A549 (cell line): ENCODE data around the gene ID3.

Source experiments
- BHLHE40 ChIP-seq: IDR thresholded peaks from 2 replicates; pipeline ENCODE4 v1.6.1; 2012; ENCODE audit warnings: low read depth, low read length, inconsistent platforms
- CBX2 ChIP-seq: fragments of 200-600 bp; sonication (generic); IDR thresholded peaks from 2 replicates; pipeline ENCODE4 v1.6.1; 2016; ENCODE audit warnings: low read depth, mild to moderate bottlenecking, borderline replicate concordance
- GATA3 ChIP-seq: IDR thresholded peaks from 2 replicates; pipeline ENCODE4 v1.6.1; 2012; ENCODE audit warnings: borderline replicate concordance
- POLR2A ChIP-seq: IDR thresholded peaks from 2 replicates; pipeline ENCODE4 v1.6.1; 2012; ENCODE audit warnings: mild to moderate bottlenecking, low read length
- SMC3 ChIP-seq: fragments of >200 bp; sonication (Bioruptor Twin); formaldehyde crosslinking; IDR thresholded peaks from 3 replicates; pipeline ENCODE4 v1.6.1; 2018; ENCODE audit warnings: inconsistent platforms

DNA sequence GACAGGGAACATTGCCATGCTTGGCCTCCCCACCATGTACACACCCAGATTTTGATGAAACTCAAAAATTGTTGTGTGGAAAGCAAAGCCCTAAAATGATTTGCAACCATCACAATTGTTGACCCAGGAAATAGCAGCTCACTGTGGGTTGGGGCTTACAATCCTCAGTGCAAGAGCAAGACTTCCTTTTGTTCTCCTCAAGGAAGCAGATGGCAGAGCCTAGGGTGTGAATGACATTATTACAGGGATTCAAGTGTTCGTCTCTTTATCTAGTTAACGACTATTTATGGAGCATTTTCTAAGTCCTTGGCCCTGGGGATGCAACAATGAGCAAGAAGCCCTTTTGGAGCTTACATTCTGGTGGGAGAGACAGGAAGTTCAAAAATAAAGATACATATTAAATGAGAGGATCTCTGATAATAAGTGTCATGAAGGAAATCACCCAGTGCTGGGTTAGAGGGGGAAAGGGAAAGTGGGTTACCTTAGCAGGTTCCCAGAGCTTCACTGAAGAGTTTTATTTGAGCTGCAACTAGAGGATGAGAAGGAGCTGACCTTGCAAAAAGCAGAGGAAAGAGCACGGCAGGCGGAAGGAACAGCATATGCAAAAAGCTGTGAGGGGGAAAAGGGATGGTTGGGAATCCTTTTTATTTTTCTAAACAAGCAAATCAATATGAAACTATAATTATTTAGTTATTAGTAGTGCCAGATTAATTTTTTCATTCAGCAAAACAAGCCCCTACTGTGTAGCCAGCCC, 38.5 kb upstream of the ID3 start:
- TF ChIP-seq POLR2A: no peak
- TF ChIP-seq BHLHE40: no peak
- no peak for TF ChIP-seq GATA3
- TF ChIP-seq CBX2: no peak
- TF ChIP-seq SMC3: no peak
